Gastroesophageal sphincter (tissue), 4 donors: ENCODE measurements around the gene NECTIN3. TPM values are rescaled to one million over a fixed set of nuclear protein-coding genes. Genes with fewer than 3 reads are reported as not detected.

Source experiments
- ATAC-seq: fragments of 150-250 bp; one replicate; pipeline ENCODE4 v1.9.1; 2016; ENCODE audit warnings: mild to moderate bottlenecking, moderate library complexity
- H3K27ac ChIP-seq, 4 donors: fragments of 200-600 bp; sonication (generic) in 3 of 4; 1 replicate in 3 of 4; 2 replicates in 1 of 4; pipeline ENCODE4 v1.5.1; 2016 to 2019
- H3K27me3 ChIP-seq: fragments of 200-600 bp; sonication (generic); one replicate; pipeline ENCODE4 v1.5.1; 2019
- H3K36me3 ChIP-seq, 2 donors: fragments of 200-600 bp; sonication (generic); one replicate each; pipeline ENCODE4 v1.5.1; 2019; ENCODE audit warnings: control low read depth in 1 of 2
- H3K4me1 ChIP-seq, 3 donors: fragments of 200-600 bp; sonication (generic); 1 replicate in 2 of 3; 2 replicates in 1 of 3; pipeline ENCODE4 v1.5.1; 2016 to 2019; ENCODE audit warnings: control low read depth in 2 of 3
- H3K4me3 ChIP-seq, 2 donors: fragments of 200-600 bp; sonication (generic); one replicate each; pipeline ENCODE4 v1.5.1; 2019; ENCODE audit warnings: mild to moderate bottlenecking in 1 of 2, moderate library complexity in 1 of 2
- H3K9me3 ChIP-seq, 3 donors: fragments of 200-600 bp; sonication (generic); one replicate each; pipeline ENCODE4 v1.5.1; 2017 to 2019; ENCODE audit warnings: control low read depth in 2 of 3
- CTCF ChIP-seq, 4 experiments: fragments of 200-600 bp in 2 of 4; fragments of 450-650 bp in 2 of 4; sonication (generic) in 1 of 4; IDR thresholded peaks; one replicate each; pipeline ENCODE4 v1.5.1; 2017 to 2019; ENCODE audit warnings: antibody characterized with exemption in 4 of 4, mild to moderate bottlenecking in 2 of 4, moderate library complexity in 2 of 4
- EP300 ChIP-seq: sonication (generic); formaldehyde crosslinking; IDR thresholded peaks from one replicate; pipeline ENCODE4 v1.6.1; 2017; ENCODE audit warnings: antibody characterized with exemption, mild to moderate bottlenecking
- POLR2A ChIP-seq, 2 donors: fragments of 450-650 bp; IDR thresholded peaks; one replicate each; pipeline ENCODE4 v1.6.1; 2017; ENCODE audit warnings: antibody characterized with exemption in 2 of 2, mild to moderate bottlenecking in 2 of 2, moderate library complexity in 1 of 2
- POLR2AphosphoS5 ChIP-seq: sonication (generic); formaldehyde crosslinking; IDR thresholded peaks from one replicate; pipeline ENCODE4 v1.6.1; 2017; ENCODE audit warnings: antibody characterized with exemption
- WGBS, 2 donors: methylation state at CpG; one replicate each; pipeline ENCODE4 v1.1.5; 2018; ENCODE audit warnings: low coverage in 1 of 2; 5-methylcytosine and 5-hydroxymethylcytosine counted together
- total RNA-seq, 4 donors: library from RNA; depleted of rRNA; stranded (reverse); fragments of >200 nt; gene quantifications; one replicate each; pipeline ENCODE4 v1.1.0, GENCODE V29; 2016

NECTIN3 gene
- total RNA-seq, 4 donors from 2014 or later = 22.3 to 45.1 (median 31.1) TPM

GRCh38 chr3:111096487-111097209 lies 25.0 kb downstream of the NECTIN3 start:
- H3K9me3 ChIP-seq = no peaks in the 10 kb centered on the region
- no peak for ATAC-seq
- no peaks in the 10 kb centered on the region for H3K27me3 ChIP-seq
- H3K4me1 ChIP-seq = peaks cover 0 to 58% (median 0%) of the 10 kb centered on the region in 3 donors
- 70 to 90% methylated on average over 1 to 5 of the region's 10 CpGs for WGBS, 2 donors
- TF ChIP-seq CTCF (IDR thresholded peaks at IDR 0.05) (no peak), POLR2A (IDR thresholded peaks at IDR 0.05) (no peak), EP300 (no peak), POLR2AphosphoS5 (no peak)
- no peaks in the 10 kb centered on the region for H3K36me3 ChIP-seq
- no peak overlapping the region for H3K4me3 ChIP-seq
- no peak overlapping the region for H3K27ac ChIP-seq

- no peak overlapping the region for H3K4me3 ChIP-seq
- H3K36me3 ChIP-seq = no peaks in the 10 kb centered on the region
- 100% methylated on average over 1 of the region's 1 CpG for WGBS, 2 donors
- ATAC-seq = no peak
- TF ChIP-seq POLR2A (IDR thresholded peaks at IDR 0.05) (no peak), EP300 (no peak), CTCF (IDR thresholded peaks at IDR 0.05) (no peak), POLR2AphosphoS5 (no peak)
- no peaks in the 10 kb centered on the region for H3K9me3 ChIP-seq
- no peaks in the 10 kb centered on the region for H3K27me3 ChIP-seq
- no peak overlapping the region for H3K27ac ChIP-seq
- H3K4me1 ChIP-seq = peaks cover 0 to 28% (median 0%) of the 10 kb centered on the region in 3 donors
These were observed 32.2 kb downstream of the NECTIN3 start for GRCh38 chr3:111103807-111104206.

- Histone ChIP-seq H3K27ac (no peak overlapping the region), H3K4me1 (peaks cover 0 to 23% (median 0%) of the 10 kb centered on the region in 3 donors), H3K36me3 (no peaks in the 10 kb centered on the region), H3K27me3 (no peaks in the 10 kb centered on the region), H3K9me3 (no peaks in the 10 kb centered on the region), H3K4me3 (no peak overlapping the region)
- no peak for ATAC-seq
- 48 to 61% methylated on average over 3 of the region's 3 CpGs for WGBS, 2 donors
- no peak for TF ChIP-seq EP300
- no peak for TF ChIP-seq CTCF (IDR thresholded peaks at IDR 0.05)
- no peak for TF ChIP-seq POLR2A (IDR thresholded peaks at IDR 0.05)
- TF ChIP-seq POLR2AphosphoS5 = no peak
These were observed 35.5 kb downstream of the NECTIN3 start for GRCh38 chr3:111106993-111107661.

- ATAC-seq = no peak
- TF ChIP-seq CTCF (IDR thresholded peaks at IDR 0.05) (no peak), EP300 (no peak), POLR2AphosphoS5 (no peak), POLR2A (IDR thresholded peaks at IDR 0.05) (no peak)
- Histone ChIP-seq H3K9me3 (no peaks in the 10 kb centered on the region), H3K4me1 (peaks cover 0 to 23% (median 0%) of the 10 kb centered on the region in 3 donors), H3K36me3 (no peaks in the 10 kb centered on the region), H3K27me3 (no peaks in the 10 kb centered on the region), H3K27ac (no peak overlapping the region), H3K4me3 (no peak overlapping the region)
- 47 to 68% methylated on average over 2 of the region's 2 CpGs for WGBS, 2 donors
These were observed 36.0 kb downstream of the NECTIN3 start for GRCh38 chr3:111107662-111108035.

GRCh38 chr3:111112913-111113312 lies 41.3 kb downstream of the NECTIN3 start:
- no peak for TF ChIP-seq EP300
- no peak for TF ChIP-seq POLR2A (IDR thresholded peaks at IDR 0.05)
- TF ChIP-seq POLR2AphosphoS5 = no peak
- TF ChIP-seq CTCF (IDR thresholded peaks at IDR 0.05) = no peak
- H3K27me3 ChIP-seq = no peaks in the 10 kb centered on the region
- no peak overlapping the region for H3K4me3 ChIP-seq
- no peaks in the 10 kb centered on the region for H3K36me3 ChIP-seq
- H3K9me3 ChIP-seq = no peaks in the 10 kb centered on the region
- peaks cover 0 to 22% (median 0%) of the 10 kb centered on the region in 3 donors for H3K4me1 ChIP-seq
- no peak overlapping the region for H3K27ac ChIP-seq
- ATAC-seq = no peak
- 63 to 79% methylated on average over 2 of the region's 2 CpGs for WGBS, 2 donors
